ENCODE results near the gene HSPH1.

The HSPH1 gene

DNA sequence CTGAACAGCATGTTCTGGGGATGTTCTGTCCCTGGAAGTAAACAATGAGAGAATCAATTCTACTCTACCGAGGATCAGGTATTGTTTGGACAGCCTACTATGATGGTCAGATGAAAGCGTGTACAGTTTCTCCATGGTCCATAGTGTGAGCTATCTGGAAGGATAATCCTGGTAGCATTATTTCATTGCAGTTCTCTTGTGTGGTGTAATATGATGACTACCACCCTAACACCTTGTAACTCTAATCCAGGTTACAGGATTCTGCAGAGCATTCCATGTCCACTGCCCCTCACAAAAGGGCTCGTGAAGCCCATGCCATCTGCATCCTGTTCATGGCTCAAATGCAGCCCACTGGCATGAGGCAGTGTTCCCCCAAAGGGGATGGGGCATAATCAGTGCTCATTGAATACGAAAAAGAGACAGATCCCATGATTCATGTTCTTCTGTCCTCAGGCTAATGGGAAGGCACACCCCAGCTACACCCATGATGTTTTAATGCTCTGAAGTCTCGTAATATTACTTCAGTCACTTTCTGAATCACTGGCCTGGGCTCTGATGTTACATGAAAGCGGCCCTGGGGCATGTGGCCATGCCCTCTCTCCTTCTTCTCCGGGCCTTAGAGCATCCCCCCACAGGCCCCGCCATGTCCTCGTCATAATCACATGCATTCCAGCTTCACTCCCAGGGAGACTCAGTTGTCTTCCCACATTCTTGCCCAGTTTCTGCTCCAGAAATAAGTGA, 68.4 kb downstream of the HSPH1 start:
- DNase-seq: no peak

DNA sequence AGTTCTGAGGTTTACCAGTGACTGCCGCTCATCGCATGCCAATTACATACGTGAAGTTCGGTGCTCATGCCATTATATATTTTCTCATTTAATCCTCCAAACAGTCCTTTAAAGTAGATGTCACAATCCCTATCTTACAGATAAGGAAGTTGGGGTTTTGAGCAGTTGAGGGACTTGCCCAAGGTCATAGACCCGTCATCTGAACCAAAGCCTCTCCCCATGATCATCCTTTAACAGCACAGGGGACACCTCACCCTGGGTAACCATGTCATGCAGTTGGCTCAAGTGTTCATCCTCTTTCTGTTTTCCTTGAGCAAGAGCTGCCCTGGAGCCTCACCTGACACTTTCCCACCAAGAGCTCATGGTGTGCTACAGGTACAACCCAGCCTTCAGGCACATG, 69.1 kb downstream of the HSPH1 start:
- no peak for DNase-seq

DNA sequence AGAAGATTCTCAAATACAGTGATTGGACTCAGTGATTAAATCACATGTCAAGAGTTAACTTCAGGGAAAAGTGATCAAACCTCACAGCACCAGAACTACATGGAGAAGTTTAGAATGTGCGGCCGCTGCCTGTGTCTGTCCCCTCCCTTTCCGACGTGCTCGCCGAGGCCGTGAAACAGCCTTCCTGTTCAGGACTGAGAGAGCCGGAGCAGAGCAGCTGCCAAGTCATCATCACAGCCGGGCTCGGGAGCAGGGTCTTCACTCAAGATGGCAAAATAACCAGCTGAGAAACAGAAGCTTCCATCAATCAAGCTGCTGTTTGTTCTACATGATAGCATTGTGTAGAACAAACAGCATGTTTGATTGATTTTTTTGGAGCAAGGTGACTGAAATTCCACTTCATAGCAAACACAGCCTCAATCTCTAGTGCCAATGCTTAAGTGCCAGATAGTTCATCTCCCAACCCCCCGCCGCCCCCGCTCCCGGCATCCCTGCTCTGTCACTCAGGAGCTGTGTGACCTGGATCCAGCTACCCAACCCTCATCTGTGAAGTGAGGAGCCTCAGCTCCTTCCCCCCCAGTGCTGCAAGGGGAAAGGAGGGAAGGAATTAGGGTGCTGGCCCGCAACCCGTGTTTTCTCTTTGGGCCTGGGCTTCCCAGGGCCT, 70.6 kb downstream of the HSPH1 start:
- no peak for DNase-seq

DNA sequence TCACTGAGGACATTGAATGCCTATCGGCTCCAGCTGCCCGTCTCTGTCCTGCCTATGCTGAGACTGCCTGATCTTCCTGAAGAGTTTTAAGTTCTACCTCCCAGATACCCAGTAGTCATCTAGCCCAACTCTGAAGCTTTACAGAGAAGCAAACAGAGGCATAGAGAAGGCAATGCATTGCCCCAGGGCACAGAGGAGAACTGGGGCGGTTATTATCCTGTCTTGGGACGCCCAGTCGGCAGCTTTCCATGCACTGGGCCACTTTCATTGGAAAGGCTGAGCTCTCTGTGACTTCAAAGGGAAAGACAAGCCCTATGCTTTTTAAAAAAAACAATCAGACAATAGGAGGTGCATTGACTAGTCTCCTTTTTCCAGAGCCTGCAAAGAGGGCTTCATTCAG, 71.6 kb downstream of the HSPH1 start:
- DNase-seq: no peak

DNA sequence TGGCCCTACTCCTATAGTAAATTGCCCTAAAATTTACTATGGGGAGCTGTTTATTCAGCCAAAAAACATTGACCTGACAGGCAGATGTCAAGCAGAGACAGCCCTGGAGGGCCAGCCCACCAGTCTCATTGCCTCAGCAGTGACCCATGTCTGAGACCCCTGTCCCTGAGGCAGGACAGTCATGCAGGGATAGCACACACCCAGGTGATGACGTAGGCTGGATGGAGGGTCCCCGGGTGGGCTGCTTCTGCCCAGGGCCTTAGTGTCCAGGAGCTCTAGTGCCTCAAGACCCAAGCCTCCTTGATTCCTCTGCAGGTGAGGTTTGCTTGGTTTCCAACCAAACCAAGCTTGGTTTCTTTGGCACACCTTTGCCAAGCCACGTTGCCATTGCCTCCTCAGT, 72.1 kb downstream of the HSPH1 start:
- no peak for DNase-seq

DNA sequence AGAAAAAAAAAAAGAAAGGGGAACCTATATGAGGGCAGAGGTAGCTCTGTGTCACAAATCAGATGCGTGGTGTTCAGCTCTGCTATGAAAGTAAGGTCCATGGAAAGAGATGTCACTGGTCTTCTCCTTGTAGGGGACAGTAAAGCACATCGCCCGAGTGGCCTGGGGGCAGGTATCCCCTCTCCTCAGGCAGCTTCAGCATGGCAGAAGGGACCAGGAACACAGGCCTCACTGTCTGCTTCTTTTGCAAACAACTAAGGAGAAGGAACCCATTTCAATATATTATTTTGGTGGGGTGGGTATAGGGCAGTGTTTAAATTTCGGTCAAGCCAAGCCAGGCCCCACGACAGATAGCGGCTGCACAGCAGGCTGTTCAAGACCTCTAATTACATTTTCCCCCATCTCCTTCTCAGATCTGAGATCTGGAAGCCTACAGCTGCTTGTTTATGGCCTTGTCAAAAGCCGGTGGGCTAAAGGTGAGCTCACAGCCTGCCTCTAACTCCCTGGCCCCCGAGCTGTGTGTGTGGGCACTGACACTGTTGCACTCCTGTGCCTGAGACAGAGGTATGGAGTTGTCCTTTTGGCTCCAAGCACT, 72.8 kb downstream of the HSPH1 start:
- DNase-seq: no peak

Measured in NCI-H187 (cell line).